ENCODE results near the gene HCFC1.

DNA sequence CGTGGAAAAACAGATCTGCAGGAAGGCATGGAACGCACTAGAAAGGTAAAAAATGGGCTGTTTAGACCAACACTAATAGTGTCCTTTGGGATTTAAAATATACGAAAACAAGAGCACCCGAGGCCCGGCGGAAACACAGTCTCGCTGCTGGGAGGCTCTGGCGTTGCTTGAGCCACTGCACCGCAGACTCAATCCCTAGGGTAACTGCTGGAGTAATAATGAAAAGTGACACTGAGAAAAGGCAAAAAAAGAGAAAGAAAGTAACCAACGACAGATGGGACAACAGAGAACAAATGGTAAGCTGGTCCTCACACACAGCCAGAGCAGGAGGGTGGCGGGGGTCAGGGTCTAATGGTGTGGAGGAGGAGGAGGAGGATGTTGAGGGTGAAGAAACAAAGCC, 32.7 kb upstream of the HCFC1 start:
- TF ChIP-seq EZH2 (IDR thresholded peaks at IDR 0.05; ENCODE audit: borderline replicate concordance, low read depth, low read length, severe bottlenecking), result no peak
- TF ChIP-seq, protein P1, sequence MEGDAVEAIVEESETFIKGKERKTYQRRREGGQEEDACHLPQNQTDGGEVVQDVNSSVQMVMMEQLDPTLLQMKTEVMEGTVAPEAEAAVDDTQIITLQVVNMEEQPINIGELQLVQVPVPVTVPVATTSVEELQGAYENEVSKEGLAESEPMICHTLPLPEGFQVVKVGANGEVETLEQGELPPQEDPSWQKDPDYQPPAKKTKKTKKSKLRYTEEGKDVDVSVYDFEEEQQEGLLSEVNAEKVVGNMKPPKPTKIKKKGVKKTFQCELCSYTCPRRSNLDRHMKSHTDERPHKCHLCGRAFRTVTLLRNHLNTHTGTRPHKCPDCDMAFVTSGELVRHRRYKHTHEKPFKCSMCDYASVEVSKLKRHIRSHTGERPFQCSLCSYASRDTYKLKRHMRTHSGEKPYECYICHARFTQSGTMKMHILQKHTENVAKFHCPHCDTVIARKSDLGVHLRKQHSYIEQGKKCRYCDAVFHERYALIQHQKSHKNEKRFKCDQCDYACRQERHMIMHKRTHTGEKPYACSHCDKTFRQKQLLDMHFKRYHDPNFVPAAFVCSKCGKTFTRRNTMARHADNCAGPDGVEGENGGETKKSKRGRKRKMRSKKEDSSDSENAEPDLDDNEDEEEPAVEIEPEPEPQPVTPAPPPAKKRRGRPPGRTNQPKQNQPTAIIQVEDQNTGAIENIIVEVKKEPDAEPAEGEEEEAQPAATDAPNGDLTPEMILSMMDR (IDR thresholded peaks at IDR 0.05; ENCODE audit: borderline replicate concordance, extremely low read depth, low read length, poor library complexity, severe bottlenecking), result no peak
